ENCODE data around the gene DNAH17. TPM values are rescaled to one million over a fixed set of nuclear protein-coding genes. Genes with fewer than 3 reads are reported as not detected.

Gene DNAH17
- total and polyA plus RNA-seq, 2 of the 8 experiments (the other 6 are each of a cell fraction or from before 2014, with no cell fraction given): 0.14 to 0.67 TPM

DNA sequence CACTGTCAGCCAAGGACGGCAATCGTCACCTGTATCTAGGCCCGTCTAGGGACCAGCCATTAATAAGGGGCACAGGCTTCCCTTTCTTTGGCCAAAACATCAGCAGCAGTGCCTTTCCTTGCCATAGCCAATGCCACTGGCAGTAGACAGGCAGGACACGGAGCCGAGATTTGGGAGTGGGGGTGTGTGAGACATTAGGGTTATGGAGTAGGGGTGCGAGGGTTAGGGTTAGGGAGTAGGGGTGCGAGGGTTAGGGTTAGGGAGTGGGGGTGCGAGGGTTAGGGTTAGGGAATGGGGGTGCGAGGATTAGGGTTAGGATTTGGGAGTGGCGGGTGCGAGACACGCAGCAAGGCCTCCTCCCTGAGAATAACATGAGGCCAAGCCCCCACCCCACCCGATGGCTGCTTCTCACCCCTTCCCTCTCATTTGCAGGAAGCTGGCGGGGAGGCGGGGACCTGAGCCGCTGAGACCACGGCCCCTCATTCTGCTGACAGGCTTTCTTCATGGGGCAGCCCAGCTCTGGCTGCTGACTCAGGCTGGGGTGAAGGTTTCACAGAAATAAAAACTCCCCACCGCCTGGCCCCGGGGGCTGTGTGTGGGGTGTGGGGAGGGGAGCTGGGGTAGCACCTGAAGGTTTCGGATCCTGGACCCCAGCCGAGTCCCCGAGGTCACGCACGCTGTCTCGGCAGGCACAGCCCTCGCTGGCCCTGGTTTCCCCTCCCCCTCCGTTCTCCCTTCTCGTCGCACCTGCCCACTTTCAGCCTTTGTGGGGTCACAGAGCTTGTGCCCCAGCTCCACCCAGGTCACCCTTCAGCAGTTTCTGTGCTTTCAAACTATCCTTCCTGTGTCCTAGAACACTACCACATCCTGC lies 104.9 kb downstream of the DNAH17 start:
- Histone ChIP-seq H2AK5ac (ENCODE audit: low read depth, low read length) (no peak overlapping the region), H3K4me2 (ENCODE audit: insufficient read depth in 1 of 2, low read depth in 2 of 2, low read length in 2 of 2) (no peak overlapping the region), H3K79me2 (ENCODE audit: control insufficient read depth in 1 of 2, insufficient read depth in 2 of 2, low read length in 2 of 2) (no peaks in the 10 kb centered on the region), H4K5ac (ENCODE audit: insufficient read length, low read depth, low read length) (no peak overlapping the region), H3K79me1 (ENCODE audit: low read depth, low read length) (no peaks in the 10 kb centered on the region), H2BK20ac (ENCODE audit: low read length) (no peak overlapping the region; the same call in 1 of the 2 replicates), H3K4me3 (ENCODE audit: extremely low read depth in 1 of 4, insufficient read depth in 2 of 4, low read depth in 3 of 4, low read length in 4 of 4) (no peak overlapping the region), H4K8ac (ENCODE audit: extremely low read depth, insufficient read depth, low read length) (no peak overlapping the region; the same call in 1 of the 2 replicates), H3K4ac (replicated peaks; ENCODE audit: insufficient read length, low read depth, low read length) (no peak overlapping the region), H4K20me1 (replicated peaks in 1 of 2; ENCODE audit: control insufficient read depth in 1 of 2, insufficient read depth in 2 of 2, low read length in 2 of 2) (no peaks in the 10 kb centered on the region), H3K14ac (ENCODE audit: insufficient read length) (no peak overlapping the region), H2BK12ac (ENCODE audit: low read depth, low read length) (no peak overlapping the region), H2BK15ac (ENCODE audit: low read length) (no peak overlapping the region), H2BK120ac (replicated peaks; ENCODE audit: low read depth, low read length) (no peak overlapping the region), H3K56ac (replicated peaks; ENCODE audit: insufficient read length, low read depth, low read length) (no peak overlapping the region), H3K27me3 (replicated peaks in 1 of 4; ENCODE audit: control insufficient read depth in 3 of 4, extremely low read depth in 1 of 4, insufficient read depth in 3 of 4, low read length in 3 of 4) (no peaks in the 10 kb centered on the region), H2BK5ac (ENCODE audit: low read depth, low read length) (no peak overlapping the region), H3K9me3 (ENCODE audit: insufficient read depth in 2 of 2, low read depth in 1 of 2, low read length in 1 of 2) (no peaks in the 10 kb centered on the region), H3K9ac (replicated peaks in 1 of 4; ENCODE audit: extremely low read depth in 1 of 4, low read depth in 3 of 4, low read length in 3 of 4) (no peak overlapping the region), H3K36me3 (ENCODE audit: control insufficient read depth in 2 of 4, insufficient read depth in 4 of 4, low read length in 3 of 4) (no peaks in the 10 kb centered on the region), H3K23ac (ENCODE audit: insufficient read length) (no peak overlapping the region), H3K23me2 (ENCODE audit: low read depth, low read length) (peaks cover 2% of the 10 kb centered on the region; the same call in 1 of the 2 replicates), H3K4me1 (replicated peaks in 1 of 4; ENCODE audit: control insufficient read depth in 3 of 4, insufficient read depth in 4 of 4, low read length in 3 of 4) (no peaks in the 10 kb centered on the region), H4K91ac (replicated peaks; ENCODE audit: insufficient read length, low read length) (no peak overlapping the region), H3K18ac (ENCODE audit: extremely low read depth, low read length) (no peak overlapping the region), H2AFZ (ENCODE audit: low read length) (no peak overlapping the region), H3K27ac (ENCODE audit: low read depth, low read length) (no peak overlapping the region)
- ChIA-PET CTCF (ENCODE audit: partially characterized antibody) (interaction anchor here (0.6 to 2.0 kb wide), 5 partner anchors 21 to 119 kb away, joined by 3 to 8 read pairs (median 4); no protein-coding TSS in a partner anchor), POLR2A (ENCODE audit: partially characterized antibody) (no interaction called here)
- FAIRE-seq (no peak), DNase-seq (ENCODE audit: low read depth in 1 of 2, low spot score in 2 of 2) (no peak)
- 83 to 100% methylated on average over 4 to 18 of the region's 29 CpGs for WGBS, 2 experiments (ENCODE audit: extremely low coverage in 1 of 2, insufficient coverage in 1 of 2, insufficient read length in 1 of 2, insufficient replicate concordance in 2 of 2, low coverage in 1 of 2, low lambda C conversion rate in 2 of 2, missing lambda C conversion rate in 1 of 2)
- TF ChIP-seq POLR2AphosphoS5 (IDR thresholded peaks at IDR 0.05; ENCODE audit: low read depth, low read length) (no peak), EZH2 (IDR thresholded peaks at IDR 0.05; ENCODE audit: low read depth, low read length, severe bottlenecking) (no peak), JUND (IDR thresholded peaks at IDR 0.05; ENCODE audit: low read length) (no peak), CBX5 (IDR thresholded peaks at IDR 0.05; ENCODE audit: low read depth, low read length) (no peak), POU5F1 (IDR thresholded peaks at IDR 0.05; ENCODE audit: low read depth, low read length) (no peak), JUN (IDR thresholded peaks at IDR 0.05; ENCODE audit: low read depth, low read length) (no peak)
- TF ChIP-seq, protein P1, sequence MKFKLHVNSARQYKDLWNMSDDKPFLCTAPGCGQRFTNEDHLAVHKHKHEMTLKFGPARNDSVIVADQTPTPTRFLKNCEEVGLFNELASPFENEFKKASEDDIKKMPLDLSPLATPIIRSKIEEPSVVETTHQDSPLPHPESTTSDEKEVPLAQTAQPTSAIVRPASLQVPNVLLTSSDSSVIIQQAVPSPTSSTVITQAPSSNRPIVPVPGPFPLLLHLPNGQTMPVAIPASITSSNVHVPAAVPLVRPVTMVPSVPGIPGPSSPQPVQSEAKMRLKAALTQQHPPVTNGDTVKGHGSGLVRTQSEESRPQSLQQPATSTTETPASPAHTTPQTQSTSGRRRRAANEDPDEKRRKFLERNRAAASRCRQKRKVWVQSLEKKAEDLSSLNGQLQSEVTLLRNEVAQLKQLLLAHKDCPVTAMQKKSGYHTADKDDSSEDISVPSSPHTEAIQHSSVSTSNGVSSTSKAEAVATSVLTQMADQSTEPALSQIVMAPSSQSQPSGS (IDR thresholded peaks at IDR 0.05; ENCODE audit: low read length): no peak
